ENCODE data around the gene CADM4.

DNA sequence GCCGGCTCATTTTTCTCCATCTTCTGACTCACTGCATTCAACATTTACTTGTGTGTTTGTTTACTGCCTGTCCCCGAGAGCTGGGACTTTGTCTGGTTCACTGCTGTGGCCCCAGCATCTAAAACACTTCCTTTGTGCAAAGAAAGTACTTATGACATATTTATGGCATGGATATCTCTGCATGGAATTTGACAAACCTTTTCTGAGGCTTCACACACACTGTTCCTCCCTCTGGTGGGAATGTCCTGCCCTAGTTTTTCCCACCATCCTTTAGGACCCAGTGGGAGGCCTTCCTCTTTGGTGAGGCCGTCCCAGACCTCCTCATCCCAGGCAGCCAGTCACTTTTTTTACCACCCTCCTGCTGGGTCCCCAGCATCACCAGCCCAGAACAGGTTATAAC is 29.2 kb downstream of the CADM4 start:
- TF ChIP-seq, protein P1, sequence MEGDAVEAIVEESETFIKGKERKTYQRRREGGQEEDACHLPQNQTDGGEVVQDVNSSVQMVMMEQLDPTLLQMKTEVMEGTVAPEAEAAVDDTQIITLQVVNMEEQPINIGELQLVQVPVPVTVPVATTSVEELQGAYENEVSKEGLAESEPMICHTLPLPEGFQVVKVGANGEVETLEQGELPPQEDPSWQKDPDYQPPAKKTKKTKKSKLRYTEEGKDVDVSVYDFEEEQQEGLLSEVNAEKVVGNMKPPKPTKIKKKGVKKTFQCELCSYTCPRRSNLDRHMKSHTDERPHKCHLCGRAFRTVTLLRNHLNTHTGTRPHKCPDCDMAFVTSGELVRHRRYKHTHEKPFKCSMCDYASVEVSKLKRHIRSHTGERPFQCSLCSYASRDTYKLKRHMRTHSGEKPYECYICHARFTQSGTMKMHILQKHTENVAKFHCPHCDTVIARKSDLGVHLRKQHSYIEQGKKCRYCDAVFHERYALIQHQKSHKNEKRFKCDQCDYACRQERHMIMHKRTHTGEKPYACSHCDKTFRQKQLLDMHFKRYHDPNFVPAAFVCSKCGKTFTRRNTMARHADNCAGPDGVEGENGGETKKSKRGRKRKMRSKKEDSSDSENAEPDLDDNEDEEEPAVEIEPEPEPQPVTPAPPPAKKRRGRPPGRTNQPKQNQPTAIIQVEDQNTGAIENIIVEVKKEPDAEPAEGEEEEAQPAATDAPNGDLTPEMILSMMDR (IDR thresholded peaks at IDR 0.05; ENCODE audit: low read depth, low read length, missing input control): no peak
- TF ChIP-seq GABPA (IDR thresholded peaks at IDR 0.05 in 1 of 2, conservative IDR thresholded peaks at IDR 0.05 in 1 of 2): no peak
- TF ChIP-seq TAF1 (conservative IDR thresholded peaks at IDR 0.05): no peak
- TF ChIP-seq, protein P2, sequence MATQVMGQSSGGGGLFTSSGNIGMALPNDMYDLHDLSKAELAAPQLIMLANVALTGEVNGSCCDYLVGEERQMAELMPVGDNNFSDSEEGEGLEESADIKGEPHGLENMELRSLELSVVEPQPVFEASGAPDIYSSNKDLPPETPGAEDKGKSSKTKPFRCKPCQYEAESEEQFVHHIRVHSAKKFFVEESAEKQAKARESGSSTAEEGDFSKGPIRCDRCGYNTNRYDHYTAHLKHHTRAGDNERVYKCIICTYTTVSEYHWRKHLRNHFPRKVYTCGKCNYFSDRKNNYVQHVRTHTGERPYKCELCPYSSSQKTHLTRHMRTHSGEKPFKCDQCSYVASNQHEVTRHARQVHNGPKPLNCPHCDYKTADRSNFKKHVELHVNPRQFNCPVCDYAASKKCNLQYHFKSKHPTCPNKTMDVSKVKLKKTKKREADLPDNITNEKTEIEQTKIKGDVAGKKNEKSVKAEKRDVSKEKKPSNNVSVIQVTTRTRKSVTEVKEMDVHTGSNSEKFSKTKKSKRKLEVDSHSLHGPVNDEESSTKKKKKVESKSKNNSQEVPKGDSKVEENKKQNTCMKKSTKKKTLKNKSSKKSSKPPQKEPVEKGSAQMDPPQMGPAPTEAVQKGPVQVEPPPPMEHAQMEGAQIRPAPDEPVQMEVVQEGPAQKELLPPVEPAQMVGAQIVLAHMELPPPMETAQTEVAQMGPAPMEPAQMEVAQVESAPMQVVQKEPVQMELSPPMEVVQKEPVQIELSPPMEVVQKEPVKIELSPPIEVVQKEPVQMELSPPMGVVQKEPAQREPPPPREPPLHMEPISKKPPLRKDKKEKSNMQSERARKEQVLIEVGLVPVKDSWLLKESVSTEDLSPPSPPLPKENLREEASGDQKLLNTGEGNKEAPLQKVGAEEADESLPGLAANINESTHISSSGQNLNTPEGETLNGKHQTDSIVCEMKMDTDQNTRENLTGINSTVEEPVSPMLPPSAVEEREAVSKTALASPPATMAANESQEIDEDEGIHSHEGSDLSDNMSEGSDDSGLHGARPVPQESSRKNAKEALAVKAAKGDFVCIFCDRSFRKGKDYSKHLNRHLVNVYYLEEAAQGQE (IDR thresholded peaks at IDR 0.05): no peak
- no peak for TF ChIP-seq MAX (IDR thresholded peaks at IDR 0.05)
- no peak for TF ChIP-seq JUND (IDR thresholded peaks at IDR 0.05)
- no peak for TF ChIP-seq NR2F2 (IDR thresholded peaks at IDR 0.05)
- TF ChIP-seq YY1 (IDR thresholded peaks at IDR 0.05): no peak
- TF ChIP-seq FOXA1 (IDR thresholded peaks at IDR 0.05): no peak
- no peak for TF ChIP-seq SP1 (IDR thresholded peaks at IDR 0.05)
- TF ChIP-seq RAD21 (IDR thresholded peaks at IDR 0.05): no peak
- TF ChIP-seq, protein P3, sequence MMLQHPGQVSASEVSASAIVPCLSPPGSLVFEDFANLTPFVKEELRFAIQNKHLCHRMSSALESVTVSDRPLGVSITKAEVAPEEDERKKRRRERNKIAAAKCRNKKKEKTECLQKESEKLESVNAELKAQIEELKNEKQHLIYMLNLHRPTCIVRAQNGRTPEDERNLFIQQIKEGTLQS (IDR thresholded peaks at IDR 0.05): no peak
- TF ChIP-seq EGR1 (IDR thresholded peaks at IDR 0.05; ENCODE audit: low read depth in 2 of 2): no peak

Measured in liver (tissue), 3 donors.